HG03175 (cell line): ENCODE data around the gene AGO1.
"Not testable (repeated sequence)": the region's sequence is repeated elsewhere in the genome, so short reads cannot be mapped to it uniquely, and the experiment has no call there.

Experiments
- ATAC-seq: cut with Tn5 transposase; IDR thresholded peaks from one replicate; pipeline ENCODE4 v1.9.1; 2021; ENCODE audit warnings: mild to moderate bottlenecking, moderate library complexity; ENCODE audit not compliant: unreplicated experiment

The AGO1 gene

DNA sequence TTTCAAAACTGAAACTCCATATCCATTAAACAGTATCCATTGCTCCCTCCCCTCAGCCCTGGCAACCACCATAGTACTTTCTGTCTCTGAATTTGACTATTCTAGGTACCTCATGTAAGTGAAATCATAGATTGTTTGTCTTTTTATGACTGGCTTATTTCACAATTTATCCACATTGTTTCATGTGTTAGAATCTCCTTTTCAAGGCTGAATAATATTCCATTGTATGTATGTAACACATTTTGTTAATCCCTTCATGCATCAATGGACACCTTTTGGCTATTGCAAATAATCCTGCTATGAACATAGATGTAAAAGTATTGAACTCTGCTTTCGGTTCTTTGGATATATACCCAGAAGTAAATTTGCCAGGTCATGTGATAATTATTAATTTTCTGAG, 85.4 kb downstream of the AGO1 start:
- ATAC-seq: no peak

- no peak for ATAC-seq
Measured at GRCh38 chr1:35971601-35972000, 88.6 kb downstream of the AGO1 start.

DNA sequence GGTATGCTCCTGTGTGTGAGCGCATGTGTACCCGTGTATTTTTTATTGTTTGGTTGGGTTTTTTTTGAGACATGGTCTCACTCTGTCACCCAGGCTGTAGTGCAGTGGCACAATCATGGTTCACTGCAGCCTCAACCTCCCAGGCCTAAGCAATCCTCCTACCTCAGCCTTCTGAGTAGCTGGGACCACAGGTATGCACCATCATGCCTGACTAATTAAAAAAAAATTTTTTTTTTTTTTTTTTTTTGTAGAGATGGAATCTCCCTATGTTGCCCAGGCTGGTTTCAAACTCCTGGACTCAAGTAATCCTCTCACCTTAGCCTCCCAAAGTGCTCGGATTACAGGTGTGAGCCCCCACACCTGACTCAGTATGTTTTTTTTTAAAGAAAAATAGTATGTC, 89.6 kb downstream of the AGO1 start:
- not testable (repeated sequence) for ATAC-seq

GRCh38 chr1:35980090-35980489, 97.1 kb downstream of the AGO1 start:
- no peak for ATAC-seq
